ENCODE measurements around the gene TOMM34.

DNA sequence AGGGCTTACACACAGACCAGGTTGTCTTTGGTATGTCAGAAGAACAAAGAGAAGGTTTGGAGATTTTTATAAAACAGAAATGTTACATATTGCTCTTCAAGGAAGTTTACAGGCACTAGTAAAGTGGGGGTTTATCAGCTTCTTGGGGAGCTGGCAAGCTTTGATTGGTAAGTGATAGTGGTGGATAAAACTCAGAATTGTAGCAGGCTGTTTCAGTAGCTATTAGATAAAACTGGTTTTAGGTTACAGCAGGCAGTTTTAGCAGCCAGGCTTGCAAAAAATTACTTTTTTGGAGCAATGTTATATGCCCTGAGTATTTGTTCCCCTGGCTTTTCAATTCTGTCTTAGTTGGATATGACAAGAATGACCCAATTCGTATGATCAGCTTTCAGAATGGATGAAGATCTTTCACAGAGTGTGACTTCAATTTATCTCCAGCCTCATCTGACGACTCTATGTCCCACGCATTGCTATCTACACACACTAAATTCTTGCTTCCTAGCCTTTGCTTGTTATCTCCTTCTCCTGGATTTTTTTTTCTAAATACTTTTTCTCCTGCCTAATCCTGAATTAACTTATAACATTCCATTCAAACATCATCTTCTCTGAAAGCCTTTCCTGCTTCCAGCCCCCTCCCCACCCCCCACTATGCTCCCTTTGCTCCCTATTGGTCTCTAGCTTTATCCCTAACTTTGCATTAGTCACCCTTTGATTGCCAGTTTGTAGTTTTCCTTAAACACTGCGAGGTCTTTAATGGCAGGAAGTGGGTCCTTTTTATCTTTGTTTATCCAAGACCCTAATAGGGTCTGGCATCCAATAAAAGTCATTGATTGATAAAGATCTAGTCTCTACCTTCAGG is 1.0 kb upstream of the TOMM34 start:
- TF ChIP-seq, protein P1, sequence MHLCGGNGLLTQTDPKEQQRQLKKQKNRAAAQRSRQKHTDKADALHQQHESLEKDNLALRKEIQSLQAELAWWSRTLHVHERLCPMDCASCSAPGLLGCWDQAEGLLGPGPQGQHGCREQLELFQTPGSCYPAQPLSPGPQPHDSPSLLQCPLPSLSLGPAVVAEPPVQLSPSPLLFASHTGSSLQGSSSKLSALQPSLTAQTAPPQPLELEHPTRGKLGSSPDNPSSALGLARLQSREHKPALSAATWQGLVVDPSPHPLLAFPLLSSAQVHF (CRISPR knock-in tag; IDR thresholded peaks at IDR 0.05), result no peak
- TF ChIP-seq TFE3 (CRISPR knock-in tag; IDR thresholded peaks at IDR 0.05) (no peak), EZH2 (conservative IDR thresholded peaks at IDR 0.05; ENCODE audit: low read depth, low read length) (no peak)
